ENCODE results near the gene DIS3L2. TPM values are rescaled to one million over a fixed set of nuclear protein-coding genes. Genes with fewer than 3 reads are reported as not detected.

Gene DIS3L2
- total RNA-seq, 1 experiment from 2014 or later, result 15.8 TPM

DNA sequence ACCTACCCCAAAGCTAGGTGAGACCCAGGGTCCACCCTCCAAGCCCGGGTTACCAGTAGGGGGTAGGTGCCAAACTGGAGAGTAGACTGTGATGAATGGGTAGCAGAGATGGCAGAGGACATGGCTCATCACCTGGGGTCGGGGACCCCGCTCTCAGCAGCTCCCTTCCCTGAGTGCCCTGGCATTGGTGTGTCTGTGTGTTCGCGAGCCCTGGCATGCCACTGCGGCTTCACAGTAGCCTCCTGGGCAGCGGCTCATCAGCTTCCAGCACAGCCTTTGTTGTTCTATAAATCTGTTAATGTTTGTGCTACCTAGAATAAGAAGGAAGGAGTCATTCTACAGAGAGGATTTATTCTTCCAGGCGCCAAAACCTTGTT is 354.4 kb downstream of the DIS3L2 start:
- Histone ChIP-seq H3K4me3 (ENCODE audit: low read length) (no peak overlapping the region), H3K4me1 (ENCODE audit: low read length) (no peaks in the 10 kb centered on the region), H3K27me3 (ENCODE audit: low read length) (no peaks in the 10 kb centered on the region), H3K79me2 (ENCODE audit: low read length) (no peaks in the 10 kb centered on the region), H3K36me3 (ENCODE audit: insufficient read depth, low read length) (no peaks in the 10 kb centered on the region), H2AFZ (ENCODE audit: low read length) (no peak overlapping the region), H3K4me2 (ENCODE audit: low read depth, low read length, poor library complexity, severe bottlenecking) (no peak overlapping the region), H3K27ac (ENCODE audit: low read length) (no peak overlapping the region), H3K9ac (ENCODE audit: low read length) (no peak overlapping the region), H4K20me1 (ENCODE audit: insufficient read depth, low read depth, low read length) (peaks cover 8% of the 10 kb centered on the region; the same call in 1 of the 2 replicates), H3K9me3 (ENCODE audit: low read length) (peaks cover 11% of the 10 kb centered on the region), H3K9me2 (replicated peaks; ENCODE audit: insufficient read depth, low read length) (no peaks in the 10 kb centered on the region)
- DNase-seq, result no peak

GRCh38 chr2:232316461-232317330 is 355.2 kb downstream of the DIS3L2 start:
- no peaks in the 10 kb centered on the region for H3K4me1 ChIP-seq (ENCODE audit: low read length)
- no peak overlapping the region for H3K4me3 ChIP-seq (ENCODE audit: low read length)
- H3K27me3 ChIP-seq (ENCODE audit: low read length), result no peaks in the 10 kb centered on the region
- no peak overlapping the region for H3K4me2 ChIP-seq (ENCODE audit: low read depth, low read length, poor library complexity, severe bottlenecking)
- H3K9me2 ChIP-seq (replicated peaks; ENCODE audit: insufficient read depth, low read length), result no peaks in the 10 kb centered on the region
- no peak overlapping the region for H3K9ac ChIP-seq (ENCODE audit: low read length)
- H3K36me3 ChIP-seq (ENCODE audit: insufficient read depth, low read length), result no peaks in the 10 kb centered on the region
- peaks cover 11% of the 10 kb centered on the region for H3K9me3 ChIP-seq (ENCODE audit: low read length)
- peaks cover 8% of the 10 kb centered on the region; the same call in 1 of the 2 replicates for H4K20me1 ChIP-seq (ENCODE audit: insufficient read depth, low read depth, low read length)
- no peak overlapping the region for H3K27ac ChIP-seq (ENCODE audit: low read length)
- H3K79me2 ChIP-seq (ENCODE audit: low read length), result no peaks in the 10 kb centered on the region
- no peak for DNase-seq
- no peak overlapping the region for H2AFZ ChIP-seq (ENCODE audit: low read length)

- Histone ChIP-seq H3K27ac (ENCODE audit: low read length) (no peak overlapping the region), H3K4me1 (ENCODE audit: low read length) (no peaks in the 10 kb centered on the region), H3K79me2 (ENCODE audit: low read length) (no peaks in the 10 kb centered on the region), H3K9ac (ENCODE audit: low read length) (no peak overlapping the region), H3K36me3 (ENCODE audit: insufficient read depth, low read length) (no peaks in the 10 kb centered on the region), H2AFZ (ENCODE audit: low read length) (no peak overlapping the region), H3K4me2 (ENCODE audit: low read depth, low read length, poor library complexity, severe bottlenecking) (no peak overlapping the region), H4K20me1 (ENCODE audit: insufficient read depth, low read depth, low read length) (peaks cover 8% of the 10 kb centered on the region; the same call in 1 of the 2 replicates), H3K9me2 (replicated peaks; ENCODE audit: insufficient read depth, low read length) (no peaks in the 10 kb centered on the region), H3K27me3 (ENCODE audit: low read length) (no peaks in the 10 kb centered on the region), H3K4me3 (ENCODE audit: low read length) (no peak overlapping the region), H3K9me3 (ENCODE audit: low read length) (peaks cover 2% of the 10 kb centered on the region)
- DNase-seq, result no peak
Observed at GRCh38 chr2:232318169-232318855, 356.8 kb downstream of the DIS3L2 start.

GRCh38 chr2:232319067-232319802 is 357.7 kb downstream of the DIS3L2 start:
- no peak overlapping the region for H3K4me2 ChIP-seq (ENCODE audit: low read depth, low read length, poor library complexity, severe bottlenecking)
- H3K27ac ChIP-seq (ENCODE audit: low read length), result no peak overlapping the region
- peaks cover 8% of the 10 kb centered on the region; the same call in 1 of the 2 replicates for H4K20me1 ChIP-seq (ENCODE audit: insufficient read depth, low read depth, low read length)
- H2AFZ ChIP-seq (ENCODE audit: low read length), result no peak overlapping the region
- no peaks in the 10 kb centered on the region for H3K79me2 ChIP-seq (ENCODE audit: low read length)
- H3K27me3 ChIP-seq (ENCODE audit: low read length), result no peaks in the 10 kb centered on the region
- DNase-seq, result no peak
- no peaks in the 10 kb centered on the region for H3K9me3 ChIP-seq (ENCODE audit: low read length)
- H3K4me3 ChIP-seq (ENCODE audit: low read length), result no peak overlapping the region
- no peaks in the 10 kb centered on the region for H3K9me2 ChIP-seq (replicated peaks; ENCODE audit: insufficient read depth, low read length)
- no peak overlapping the region for H3K9ac ChIP-seq (ENCODE audit: low read length)
- H3K36me3 ChIP-seq (ENCODE audit: insufficient read depth, low read length), result no peaks in the 10 kb centered on the region
- H3K4me1 ChIP-seq (ENCODE audit: low read length), result no peaks in the 10 kb centered on the region

GRCh38 chr2:232319803-232320442 is 358.4 kb downstream of the DIS3L2 start:
- Histone ChIP-seq H3K27me3 (ENCODE audit: low read length) (no peaks in the 10 kb centered on the region), H2AFZ (ENCODE audit: low read length) (no peak overlapping the region), H3K9ac (ENCODE audit: low read length) (no peak overlapping the region), H4K20me1 (ENCODE audit: insufficient read depth, low read depth, low read length) (peaks cover 8% of the 10 kb centered on the region; the same call in 1 of the 2 replicates), H3K9me3 (ENCODE audit: low read length) (no peaks in the 10 kb centered on the region), H3K36me3 (ENCODE audit: insufficient read depth, low read length) (no peaks in the 10 kb centered on the region), H3K79me2 (ENCODE audit: low read length) (no peaks in the 10 kb centered on the region), H3K4me3 (ENCODE audit: low read length) (no peak overlapping the region), H3K9me2 (replicated peaks; ENCODE audit: insufficient read depth, low read length) (no peaks in the 10 kb centered on the region), H3K4me1 (ENCODE audit: low read length) (no peaks in the 10 kb centered on the region), H3K4me2 (ENCODE audit: low read depth, low read length, poor library complexity, severe bottlenecking) (no peak overlapping the region), H3K27ac (ENCODE audit: low read length) (no peak overlapping the region)
- DNase-seq, result no peak

- H3K27me3 ChIP-seq (ENCODE audit: low read length), result no peaks in the 10 kb centered on the region
- peaks cover 10% of the 10 kb centered on the region; the same call in 1 of the 2 replicates for H4K20me1 ChIP-seq (ENCODE audit: insufficient read depth, low read depth, low read length)
- DNase-seq, result no peak
- no peak overlapping the region for H2AFZ ChIP-seq (ENCODE audit: low read length)
- H3K9me3 ChIP-seq (ENCODE audit: low read length), result no peaks in the 10 kb centered on the region
- no peak overlapping the region for H3K27ac ChIP-seq (ENCODE audit: low read length)
- no peaks in the 10 kb centered on the region for H3K79me2 ChIP-seq (ENCODE audit: low read length)
- H3K4me1 ChIP-seq (ENCODE audit: low read length), result no peaks in the 10 kb centered on the region
- no peaks in the 10 kb centered on the region for H3K9me2 ChIP-seq (replicated peaks; ENCODE audit: insufficient read depth, low read length)
- H3K9ac ChIP-seq (ENCODE audit: low read length), result no peak overlapping the region
- no peak overlapping the region for H3K4me3 ChIP-seq (ENCODE audit: low read length)
- no peaks in the 10 kb centered on the region for H3K36me3 ChIP-seq (ENCODE audit: insufficient read depth, low read length)
- H3K4me2 ChIP-seq (ENCODE audit: low read depth, low read length, poor library complexity, severe bottlenecking), result no peak overlapping the region
Observed at GRCh38 chr2:232320443-232320803, 358.9 kb downstream of the DIS3L2 start.

DNA sequence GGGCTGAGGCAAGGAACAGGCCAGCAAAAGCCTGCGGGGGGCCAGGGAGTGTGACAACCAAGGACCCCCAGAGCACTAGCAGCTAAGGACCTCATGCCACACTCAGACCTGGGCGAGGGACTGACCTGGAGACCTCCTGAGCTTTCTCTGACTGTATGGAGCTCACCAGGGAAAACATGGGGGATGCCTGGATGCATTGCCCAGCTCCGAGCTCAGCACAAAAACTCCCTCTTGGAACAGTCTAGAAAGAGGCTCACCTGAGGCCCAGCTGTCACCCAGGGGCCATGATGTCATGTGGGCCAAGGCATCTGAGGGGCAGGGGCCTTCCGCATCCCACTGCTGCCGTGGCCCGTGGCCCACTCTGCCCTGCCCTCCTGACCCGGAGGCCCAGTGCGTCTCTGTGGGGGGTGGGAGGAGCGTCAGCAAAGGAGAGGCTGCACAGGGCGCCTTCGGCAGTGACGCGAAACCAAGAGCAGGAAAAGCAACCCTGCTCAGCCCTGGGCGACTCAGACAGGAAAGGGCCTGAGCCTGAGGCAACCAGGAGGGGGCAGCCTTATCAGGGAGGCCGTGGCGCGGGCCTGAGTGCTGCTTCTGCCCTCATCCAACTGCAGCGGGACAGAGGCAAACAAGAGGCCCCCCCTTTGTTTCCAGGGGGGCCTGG is 359.8 kb downstream of the DIS3L2 start:
- no peaks in the 10 kb centered on the region for H3K9me2 ChIP-seq (replicated peaks; ENCODE audit: insufficient read depth, low read length)
- no peak overlapping the region for H2AFZ ChIP-seq (ENCODE audit: low read length)
- no peaks in the 10 kb centered on the region for H3K79me2 ChIP-seq (ENCODE audit: low read length)
- H3K36me3 ChIP-seq (ENCODE audit: insufficient read depth, low read length), result no peaks in the 10 kb centered on the region
- peaks cover 8% of the 10 kb centered on the region; the same call in 1 of the 2 replicates for H4K20me1 ChIP-seq (ENCODE audit: insufficient read depth, low read depth, low read length)
- no peak overlapping the region for H3K4me2 ChIP-seq (ENCODE audit: low read depth, low read length, poor library complexity, severe bottlenecking)
- no peak overlapping the region for H3K9ac ChIP-seq (ENCODE audit: low read length)
- H3K4me1 ChIP-seq (ENCODE audit: low read length), result no peaks in the 10 kb centered on the region
- no peaks in the 10 kb centered on the region for H3K27me3 ChIP-seq (ENCODE audit: low read length)
- no peak overlapping the region for H3K4me3 ChIP-seq (ENCODE audit: low read length)
- H3K9me3 ChIP-seq (ENCODE audit: low read length), result no peaks in the 10 kb centered on the region
- DNase-seq, result no peak
- no peak overlapping the region for H3K27ac ChIP-seq (ENCODE audit: low read length)

Data from Karpas-422 (cell line).